NCI-H1436 treated with DMSO at 0.1 percent for 48 hours (cell line): Measurements from ENCODE around the gene NKD2.
"Not testable (repeated sequence)": the region's sequence is repeated elsewhere in the genome, so short reads cannot be mapped to it uniquely, and the experiment has no call there.

Experiments used
- DNase-seq: peaks from one replicate; lab custom pipeline; 2025; lab: John Stamatoyannopoulos, UW

Gene NKD2

GRCh38 chr5:1073239-1074102 is 64.9 kb downstream of the NKD2 start:
- no peak for DNase-seq

DNA sequence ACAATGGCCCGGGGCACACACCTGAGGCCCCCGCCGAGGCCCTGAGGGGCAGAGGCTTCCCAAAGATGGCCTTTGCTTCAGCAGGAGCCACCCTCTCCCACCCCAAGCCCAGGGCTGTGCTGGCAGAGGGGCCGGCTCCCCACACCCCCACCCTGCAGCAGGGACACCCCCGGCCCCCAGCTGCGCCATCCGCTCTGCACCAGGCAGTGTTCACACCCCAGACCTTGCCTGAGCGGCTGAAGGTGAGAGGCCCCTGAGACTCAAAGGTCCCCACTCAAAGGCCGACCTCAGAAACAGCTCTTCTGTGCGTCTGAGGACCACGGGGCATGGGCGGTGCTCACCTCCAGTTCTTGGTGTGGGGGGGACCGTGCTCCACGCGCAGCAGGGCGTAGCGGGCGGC is 65.6 kb downstream of the NKD2 start:
- DNase-seq = no peak

DNA sequence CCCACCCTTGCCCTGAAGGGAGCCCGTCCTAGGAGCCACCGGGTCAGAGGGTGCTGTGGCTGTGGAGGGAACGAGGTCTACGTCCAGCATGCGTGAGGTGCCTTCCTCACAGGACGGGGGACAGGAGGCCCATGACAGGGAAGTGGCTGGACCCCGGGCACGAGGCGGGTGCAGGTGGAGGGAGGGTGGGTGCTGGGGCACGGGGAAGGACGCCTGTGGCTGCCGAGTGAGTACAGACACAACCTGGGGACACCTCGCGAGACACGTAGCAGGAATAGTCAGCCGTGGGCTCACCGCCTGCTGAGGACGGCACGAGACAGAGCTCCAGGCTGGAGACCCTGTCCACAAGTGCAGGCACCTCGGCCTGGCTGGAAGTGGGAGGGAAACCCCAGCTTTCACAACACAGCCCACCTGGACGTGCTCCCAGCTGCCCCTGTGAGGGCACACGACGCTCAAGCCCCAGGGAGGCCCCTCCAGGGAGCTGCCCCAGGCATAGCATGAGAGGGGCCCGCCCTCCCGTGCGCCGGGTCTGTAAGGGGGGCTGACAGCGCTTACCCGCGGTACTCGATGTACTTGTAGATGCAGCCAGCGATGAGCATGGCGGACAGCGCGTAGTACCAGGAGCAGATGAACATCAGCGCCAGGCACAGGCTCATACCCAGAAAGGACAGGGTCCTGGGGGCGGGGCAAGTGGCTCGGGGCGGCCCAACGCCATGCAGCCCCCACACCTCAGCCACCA is 66.4 kb downstream of the NKD2 start:
- DNase-seq = no peak

- DNase-seq = no peak
Observed at GRCh38 chr5:1075555-1075881, 66.9 kb downstream of the NKD2 start.

- no peak for DNase-seq
Observed at GRCh38 chr5:1075931-1076330, 67.3 kb downstream of the NKD2 start.

- DNase-seq = no peak
Observed at GRCh38 chr5:1076406-1076805, 67.8 kb downstream of the NKD2 start.

DNA sequence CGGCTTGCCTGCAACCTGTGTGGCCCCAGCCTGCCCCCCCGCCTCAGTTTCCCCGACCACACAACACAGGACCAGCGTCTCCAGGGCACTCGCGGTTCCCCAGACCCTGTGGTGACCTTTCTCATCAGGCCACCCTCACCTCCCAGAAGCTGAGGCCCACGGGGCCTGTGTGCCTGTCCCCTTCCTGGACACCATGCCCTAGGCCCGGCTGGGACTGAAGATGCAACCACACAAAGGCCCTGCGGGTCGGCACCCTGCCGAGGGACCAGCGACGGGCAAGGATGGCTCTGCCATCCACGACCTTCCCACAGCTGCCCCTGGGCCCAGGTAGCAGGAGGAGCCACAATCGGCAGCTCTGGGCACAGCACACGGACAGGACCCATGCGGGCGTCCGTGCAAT is 68.4 kb downstream of the NKD2 start:
- no peak for DNase-seq

DNA sequence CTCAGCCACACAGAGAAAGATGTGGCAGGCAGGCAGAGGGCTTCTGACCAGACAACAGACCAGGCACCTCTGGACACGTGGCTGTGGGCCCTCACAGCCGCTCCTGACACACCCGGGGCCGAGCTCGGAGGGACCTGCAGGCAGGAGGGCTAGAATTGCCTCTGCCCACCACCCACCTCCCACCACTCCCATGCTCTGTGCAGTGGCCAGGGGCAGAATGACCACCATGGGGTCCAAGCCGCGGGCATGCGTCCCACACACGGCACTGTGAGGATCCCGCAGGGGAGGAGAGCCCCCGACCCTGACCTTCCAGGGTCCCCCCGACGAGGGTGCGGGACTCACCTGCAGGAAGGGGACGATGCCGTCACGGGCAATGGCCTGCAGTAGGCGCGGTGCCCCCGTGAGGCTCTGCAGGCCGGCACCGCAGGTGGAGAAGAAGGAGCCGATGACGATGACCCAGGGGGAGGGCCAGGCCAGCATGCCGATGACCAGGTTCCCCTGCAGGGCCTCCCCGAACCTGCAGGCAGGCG is 69.0 kb downstream of the NKD2 start:
- no peak for DNase-seq

DNA sequence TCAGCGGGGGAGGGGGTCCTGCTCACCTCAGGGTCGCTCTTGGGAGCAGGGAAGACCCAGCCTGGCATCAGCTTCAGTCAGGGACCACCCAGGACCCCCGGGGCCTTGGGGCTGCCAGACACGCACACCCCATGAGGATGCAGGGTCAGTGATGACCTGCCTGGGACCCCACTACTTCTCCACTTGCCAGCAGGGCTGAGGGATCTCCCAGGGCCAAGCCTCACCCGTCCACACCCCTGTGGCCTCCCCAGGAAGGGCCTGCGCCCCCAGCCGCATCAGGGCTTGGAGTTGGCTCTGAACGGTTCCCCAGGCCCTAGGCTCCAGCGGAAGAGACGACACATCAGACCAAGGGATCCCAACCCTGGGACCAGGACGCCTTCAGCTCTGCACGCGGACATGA is 69.6 kb downstream of the NKD2 start:
- no peak for DNase-seq

- no peak for DNase-seq
Observed at GRCh38 chr5:1078851-1079250, 70.2 kb downstream of the NKD2 start.

DNA sequence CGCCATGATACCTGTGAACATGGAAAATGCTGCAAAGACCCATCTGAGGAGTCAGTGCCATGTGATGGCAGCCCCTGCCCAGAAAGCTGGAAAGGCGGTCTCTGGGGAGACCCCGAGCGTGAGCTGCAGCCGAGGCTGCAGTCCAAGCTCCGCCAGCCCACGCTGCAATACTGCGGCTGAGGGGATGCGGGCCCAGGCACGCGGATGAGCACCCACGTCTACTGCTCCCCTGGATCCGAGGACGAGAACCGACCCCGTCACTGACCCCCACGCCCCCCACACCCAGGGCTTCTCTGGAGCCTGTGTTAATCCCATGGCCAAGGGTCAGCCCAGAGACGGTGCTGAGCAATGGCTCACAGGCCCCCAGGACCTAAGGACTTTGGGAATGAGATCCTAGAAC is 70.9 kb downstream of the NKD2 start:
- no peak for DNase-seq

GRCh38 chr5:1079961-1080360 is 71.4 kb downstream of the NKD2 start:
- no peak for DNase-seq

DNA sequence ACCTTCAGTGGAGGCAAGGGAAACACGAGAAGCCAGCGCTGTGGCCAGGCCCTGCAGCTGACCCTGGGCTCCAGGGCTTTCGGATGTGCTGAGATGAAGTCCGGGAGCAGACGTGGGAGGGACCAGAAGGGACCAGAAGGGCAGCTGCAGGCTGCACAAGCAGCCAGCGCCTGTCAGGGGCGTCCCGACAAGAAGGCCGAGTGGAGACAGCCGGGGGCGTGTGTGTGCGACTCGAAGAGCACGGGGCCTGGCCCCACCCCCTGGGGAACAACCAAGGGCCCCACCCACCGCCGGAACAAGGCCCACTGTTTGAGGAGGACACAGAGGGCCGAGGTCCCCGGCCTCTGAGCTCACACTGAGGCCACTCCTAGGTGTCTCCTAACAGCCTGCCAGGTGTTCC is 71.8 kb downstream of the NKD2 start:
- DNase-seq = no peak

- no peak for DNase-seq
Observed at GRCh38 chr5:1081519-1081918, 72.9 kb downstream of the NKD2 start.

DNA sequence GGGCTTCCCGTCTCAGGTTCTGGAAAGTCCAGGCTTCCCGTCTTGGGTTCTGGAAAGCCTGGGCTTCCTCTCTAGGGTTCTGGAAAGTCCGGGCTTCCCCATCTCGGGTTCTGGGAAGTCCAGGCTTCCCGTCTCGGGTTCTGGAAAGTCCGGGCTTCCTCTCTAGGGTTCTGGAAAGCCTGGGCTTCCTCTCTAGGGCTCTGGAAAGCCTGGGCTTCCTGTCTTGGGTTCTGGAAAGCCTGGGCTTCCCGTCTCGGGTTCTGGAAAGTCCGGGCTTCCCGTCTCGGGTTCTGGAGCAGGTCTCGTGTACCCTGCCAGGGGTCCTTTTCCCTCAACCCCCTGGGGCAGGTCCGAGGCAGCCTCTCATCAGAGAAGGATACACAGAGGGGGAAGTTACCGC is 74.4 kb downstream of the NKD2 start:
- not testable (repeated sequence) for DNase-seq

GRCh38 chr5:1083823-1084605 is 75.4 kb downstream of the NKD2 start:
- DNase-seq = no peak

GRCh38 chr5:1085391-1085790 is 76.8 kb downstream of the NKD2 start:
- DNase-seq = no peak

DNA sequence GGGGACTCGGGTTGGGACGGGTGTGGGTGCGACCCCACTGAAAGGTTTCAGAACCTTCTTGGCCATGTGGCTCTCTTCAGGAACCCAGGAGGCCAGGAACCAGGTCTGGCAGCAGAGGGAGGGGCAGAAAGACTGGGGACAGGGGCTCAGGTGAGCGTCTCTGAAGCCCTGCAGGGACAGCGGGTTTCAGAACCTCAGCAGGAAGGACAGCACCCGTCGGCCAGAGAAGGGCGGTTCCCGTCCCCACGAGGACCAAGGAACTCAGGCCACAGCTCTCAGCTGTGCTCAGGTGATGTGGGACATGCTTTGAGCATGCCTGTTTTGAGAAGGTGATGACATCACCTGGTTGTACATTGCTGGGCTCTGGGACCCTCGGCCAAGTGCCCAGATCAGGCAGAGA is 77.5 kb downstream of the NKD2 start:
- no peak for DNase-seq

- DNase-seq = no peak
Observed at GRCh38 chr5:1086871-1087270, 78.3 kb downstream of the NKD2 start.

DNA sequence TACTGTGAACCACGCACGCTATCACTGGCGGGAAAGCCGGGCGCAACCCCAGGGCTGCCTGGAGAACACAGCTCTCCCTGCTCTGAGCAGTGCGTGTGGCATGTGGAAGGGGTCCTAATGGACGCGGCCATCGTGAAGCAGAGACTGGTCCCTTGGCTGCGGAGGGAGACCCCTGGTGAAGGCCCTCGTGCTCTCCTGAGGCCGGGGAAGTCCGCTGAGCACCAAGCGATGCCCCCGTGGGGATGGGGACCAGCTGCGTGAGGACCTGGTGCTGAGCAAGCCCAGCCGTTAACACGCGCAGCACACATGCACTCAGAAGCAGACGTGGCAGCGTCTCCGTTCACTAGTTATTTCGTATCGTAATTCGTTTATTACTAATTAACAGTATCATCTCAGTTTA is 78.8 kb downstream of the NKD2 start:
- DNase-seq = no peak

- no peak for DNase-seq
Observed at GRCh38 chr5:1088031-1088430, 79.4 kb downstream of the NKD2 start.
